WTC11 (cell line): ENCODE results near the gene BCAR3.

Experiments used
- NR3C1 ChIP-seq: sonication (generic); formaldehyde crosslinking; conservative IDR thresholded peaks from 2 replicates; pipeline ENCODE4 v1.8.1; 2023; ENCODE audit warnings: low read depth, mild to moderate bottlenecking, missing genetic modification reagents
- TF ChIP-seq, protein P1 (sequence below): fragments of 250-450 bp; sonication (Bioruptor Pico); IDR thresholded peaks from 2 replicates; pipeline ENCODE4 v1.9.0; 2021; ENCODE audit warnings: moderate library complexity, mild to moderate bottlenecking, inconsistent platforms, borderline replicate concordance
- TF ChIP-seq, protein P2 (sequence below): sonication (generic); formaldehyde crosslinking; IDR thresholded peaks from 2 replicates; pipeline ENCODE4 v1.8.0; 2022; ENCODE audit warnings: mild to moderate bottlenecking, missing genetic modification reagents
- TF ChIP-seq, protein P3 (sequence below): fragments of 200-600 bp; IDR thresholded peaks from 2 replicates; pipeline ENCODE4 v1.8.0; 2022; ENCODE audit warnings: antibody characterized with exemption

DNA sequence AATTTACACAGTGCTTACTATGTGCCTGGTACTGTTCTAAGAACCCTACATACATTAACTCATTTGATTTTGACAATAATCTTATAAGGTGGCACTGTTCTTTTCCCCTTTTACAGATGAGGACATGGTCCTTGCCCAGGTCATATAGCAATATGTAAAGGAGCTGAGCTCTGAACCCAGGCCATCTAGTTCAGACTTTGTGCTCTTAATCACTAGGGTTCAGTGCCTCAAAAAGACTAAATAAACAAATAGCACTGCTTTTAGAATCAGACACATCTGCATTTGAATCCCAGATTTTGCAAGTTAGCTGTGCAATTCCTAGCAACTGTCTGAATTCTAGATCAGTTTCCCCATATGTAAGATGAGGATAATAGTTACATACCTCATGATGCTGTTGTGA lies 8.7 kb upstream of the BCAR3 start:
- TF ChIP-seq, protein P1, sequence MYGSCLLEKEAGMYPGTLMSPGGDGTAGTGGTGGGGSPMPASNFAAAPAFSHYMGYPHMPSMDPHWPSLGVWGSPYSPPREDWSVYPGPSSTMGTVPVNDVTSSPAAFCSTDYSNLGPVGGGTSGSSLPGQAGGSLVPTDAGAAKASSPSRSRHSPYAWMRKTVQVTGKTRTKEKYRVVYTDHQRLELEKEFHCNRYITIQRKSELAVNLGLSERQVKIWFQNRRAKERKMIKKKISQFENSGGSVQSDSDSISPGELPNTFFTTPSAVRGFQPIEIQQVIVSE (CRISPR knock-in tag), result no peak
- TF ChIP-seq, protein P2, sequence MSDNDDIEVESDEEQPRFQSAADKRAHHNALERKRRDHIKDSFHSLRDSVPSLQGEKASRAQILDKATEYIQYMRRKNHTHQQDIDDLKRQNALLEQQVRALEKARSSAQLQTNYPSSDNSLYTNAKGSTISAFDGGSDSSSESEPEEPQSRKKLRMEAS (CRISPR knock-in tag), result no peak
- TF ChIP-seq, protein P3, sequence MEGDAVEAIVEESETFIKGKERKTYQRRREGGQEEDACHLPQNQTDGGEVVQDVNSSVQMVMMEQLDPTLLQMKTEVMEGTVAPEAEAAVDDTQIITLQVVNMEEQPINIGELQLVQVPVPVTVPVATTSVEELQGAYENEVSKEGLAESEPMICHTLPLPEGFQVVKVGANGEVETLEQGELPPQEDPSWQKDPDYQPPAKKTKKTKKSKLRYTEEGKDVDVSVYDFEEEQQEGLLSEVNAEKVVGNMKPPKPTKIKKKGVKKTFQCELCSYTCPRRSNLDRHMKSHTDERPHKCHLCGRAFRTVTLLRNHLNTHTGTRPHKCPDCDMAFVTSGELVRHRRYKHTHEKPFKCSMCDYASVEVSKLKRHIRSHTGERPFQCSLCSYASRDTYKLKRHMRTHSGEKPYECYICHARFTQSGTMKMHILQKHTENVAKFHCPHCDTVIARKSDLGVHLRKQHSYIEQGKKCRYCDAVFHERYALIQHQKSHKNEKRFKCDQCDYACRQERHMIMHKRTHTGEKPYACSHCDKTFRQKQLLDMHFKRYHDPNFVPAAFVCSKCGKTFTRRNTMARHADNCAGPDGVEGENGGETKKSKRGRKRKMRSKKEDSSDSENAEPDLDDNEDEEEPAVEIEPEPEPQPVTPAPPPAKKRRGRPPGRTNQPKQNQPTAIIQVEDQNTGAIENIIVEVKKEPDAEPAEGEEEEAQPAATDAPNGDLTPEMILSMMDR, result no peak
- no peak for TF ChIP-seq NR3C1 (CRISPR knock-in tag)
